ENCODE measurements around the gene TPRX1.

- TF ChIP-seq CTCF (IDR thresholded peaks at IDR 0.05; ENCODE audit: low read depth, low read length, poor library complexity, severe bottlenecking) = peak; percentile 72
- TF ChIP-seq EZH2phosphoT487 (IDR thresholded peaks at IDR 0.05; ENCODE audit: borderline replicate concordance, low read length) = no peak
Observed at GRCh38 chr19:47813304-47813994, 9.1 kb upstream of the TPRX1 start.

All from DOHH2 (cell line).